Stomach (tissue), 4 donors: Measurements from ENCODE around the gene AMHR2.

ENCODE experiments used
- CTCF ChIP-seq, 7 experiments: fragments of 450-650 bp in 4 of 7; fragments of 200-600 bp in 3 of 7; sonication (generic) in 3 of 7; IDR thresholded peaks; one replicate each; pipeline ENCODE4 v1.5.1; 2016 to 2019; ENCODE audit warnings: antibody characterized with exemption in 7 of 7, control low read depth in 2 of 7, mild to moderate bottlenecking in 1 of 7
- POLR2AphosphoS5 ChIP-seq, 3 donors: sonication (generic); formaldehyde crosslinking; IDR thresholded peaks; one replicate each; pipeline ENCODE4 v1.6.1; 2016; ENCODE audit warnings: antibody characterized with exemption in 3 of 3

- TF ChIP-seq CTCF (IDR thresholded peaks at IDR 0.05) = no peak
- no peak for TF ChIP-seq POLR2AphosphoS5 (IDR thresholded peaks at IDR 0.05)
These were observed 7.5 kb downstream of the AMHR2 start for GRCh38 chr12:53431187-53431586.
